D721Med (cell line): ENCODE results near the gene PLEKHH1.
A peak's percentile ranks its signal among the peaks of the same experiment; 100 is the strongest.
"Not testable (repeated sequence)": the region's sequence is repeated elsewhere in the genome, so short reads cannot be mapped to it uniquely, and the experiment has no call there.

ENCODE experiments used
- DNase-seq: peaks from one replicate; pipeline ENCODE4 v3.0.0; 2011; ENCODE audit warnings: low spot score; ENCODE audit not compliant: insufficient read length
- FAIRE-seq: peaks from 2 replicates; lab custom pipeline; 2011; peaks lifted over from hg19 to GRCh38; lab: Jason Lieb, UNC
- CTCF ChIP-seq: IDR thresholded peaks from 2 replicates; pipeline ENCODE4 v1.5.1; 2012; ENCODE audit warnings: mild to moderate bottlenecking, control low read depth; ENCODE audit not compliant: insufficient read depth; ENCODE audit errors: missing control alignments

Gene PLEKHH1

GRCh38 chr14:67619446-67620216 is 86.5 kb downstream of the PLEKHH1 start, which contains the start of gene ARG2:
Gene ARG2, plus strand, starts transcription at chr14:67619920. Its CDS starts 58 bp downstream, at chr14:67619978.
- FAIRE-seq (no peak), DNase-seq (peak; percentile 60)
- no peak for TF ChIP-seq CTCF

GRCh38 chr14:67620217-67620785 is 87.2 kb downstream of the PLEKHH1 start:
- FAIRE-seq (no peak), DNase-seq (no peak)
- no peak for TF ChIP-seq CTCF

- DNase-seq (no peak), FAIRE-seq (no peak)
- no peak for TF ChIP-seq CTCF
These were observed 89.6 kb downstream of the PLEKHH1 start for GRCh38 chr14:67622675-67623074.

GRCh38 chr14:67623114-67623513 is 90.0 kb downstream of the PLEKHH1 start:
- DNase-seq (no peak), FAIRE-seq (no peak)
- TF ChIP-seq CTCF, result no peak

- FAIRE-seq, DNase-seq: not testable (repeated sequence)
These were observed 93.0 kb downstream of the PLEKHH1 start for GRCh38 chr14:67626131-67626530.

GRCh38 chr14:67627519-67627918 is 94.4 kb downstream of the PLEKHH1 start:
- DNase-seq, result no peak
- FAIRE-seq, result no peak
- no peak for TF ChIP-seq CTCF

- FAIRE-seq (no peak), DNase-seq (no peak)
- TF ChIP-seq CTCF, result no peak
These were observed 97.1 kb downstream of the PLEKHH1 start for GRCh38 chr14:67630186-67630585.
